ENCODE results near the gene MOCS3.

MOCS3 gene

GRCh38 chr20:50926530-50926929, 32.1 kb upstream of the MOCS3 start:
- peaks cover 37% of the 10 kb centered on the region for H3K36me3 Mint-ChIP-seq (ENCODE audit: low read depth)

GRCh38 chr20:50928469-50928868, 30.1 kb upstream of the MOCS3 start:
- Mint-ChIP-seq H3K36me3 (ENCODE audit: low read depth) (peaks cover 34% of the 10 kb centered on the region), H3K27me3 (ENCODE audit: low read depth) (no peaks in the 10 kb centered on the region), H3K27ac (peak overlapping the region; percentile 36), H3K4me3 (peak overlapping the region; percentile 92), H3K4me1 (ENCODE audit: low read depth) (peaks cover 35% of the 10 kb centered on the region), H3K9me3 (no peaks in the 10 kb centered on the region)

More at GRCh38 chr20:50926530-50926929, 32.1 kb upstream of the MOCS3 start:
- H3K9me3 Mint-ChIP-seq, result no peaks in the 10 kb centered on the region
- no peak overlapping the region for H3K27ac Mint-ChIP-seq
- peaks cover 38% of the 10 kb centered on the region for H3K4me1 Mint-ChIP-seq (ENCODE audit: low read depth)
- no peak overlapping the region for H3K4me3 Mint-ChIP-seq
- no peaks in the 10 kb centered on the region for H3K27me3 Mint-ChIP-seq (ENCODE audit: low read depth)

- no peaks in the 10 kb centered on the region for H3K9me3 Mint-ChIP-seq
Observed at GRCh38 chr20:50929299-50930138, 29.1 kb upstream of the MOCS3 start.

DNA sequence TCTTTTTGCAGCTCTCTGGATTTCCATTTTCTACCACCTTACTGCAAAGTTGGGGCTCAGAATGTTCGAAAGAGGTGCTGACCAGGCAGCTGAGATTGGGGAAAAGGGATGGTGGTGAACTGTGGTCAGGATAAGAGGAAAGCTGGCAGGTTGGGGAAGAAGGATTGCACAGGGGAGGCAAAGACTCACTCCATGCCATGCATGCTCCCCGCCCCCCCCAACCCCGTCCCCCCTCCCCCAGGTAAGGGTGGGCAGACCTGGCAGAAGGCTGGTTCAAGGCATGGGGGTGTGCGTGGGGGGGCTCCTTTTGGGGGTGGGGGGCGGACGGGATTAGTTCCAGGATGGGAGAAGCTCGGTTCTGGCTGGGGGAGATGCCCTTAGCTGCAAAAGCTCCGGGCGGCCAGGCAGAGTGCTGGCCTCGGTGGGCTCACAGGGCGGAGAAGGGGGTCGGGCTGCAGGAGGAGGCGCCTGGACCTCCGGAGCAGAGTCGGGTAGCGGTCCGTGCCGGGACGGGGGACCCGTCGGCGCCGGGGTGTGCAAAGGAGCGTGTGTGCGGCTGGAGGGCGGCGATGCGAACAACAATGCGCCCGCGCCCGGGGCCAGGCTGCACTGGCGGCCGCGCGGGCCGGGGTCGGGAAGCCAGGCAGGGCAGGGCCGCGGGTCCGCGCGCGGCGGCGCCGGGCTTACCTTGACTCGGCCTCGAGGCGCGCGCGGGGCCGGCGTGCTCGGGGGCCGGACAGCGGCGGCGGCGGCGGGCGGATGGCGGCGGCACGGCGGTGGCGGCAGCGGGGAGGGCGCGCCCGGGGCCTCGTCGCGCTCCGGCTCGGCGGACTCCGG, 28.3 kb upstream of the MOCS3 start:
- peaks cover 31% of the 10 kb centered on the region for H3K4me1 Mint-ChIP-seq (ENCODE audit: low read depth)
- no peaks in the 10 kb centered on the region for H3K27me3 Mint-ChIP-seq (ENCODE audit: low read depth)
- H3K27ac Mint-ChIP-seq, result peak overlapping the region; percentile 92
- peaks cover 38% of the 10 kb centered on the region for H3K36me3 Mint-ChIP-seq (ENCODE audit: low read depth)
- H3K9me3 Mint-ChIP-seq, result no peaks in the 10 kb centered on the region
- H3K4me3 Mint-ChIP-seq, result peak overlapping the region; percentile 92

More at GRCh38 chr20:50929299-50930138, 29.1 kb upstream of the MOCS3 start:
- H3K27me3 Mint-ChIP-seq (ENCODE audit: low read depth), result no peaks in the 10 kb centered on the region
- H3K4me3 Mint-ChIP-seq, result peak overlapping the region; percentile 92
- H3K36me3 Mint-ChIP-seq (ENCODE audit: low read depth), result peaks cover 39% of the 10 kb centered on the region
- H3K4me1 Mint-ChIP-seq (ENCODE audit: low read depth), result peaks cover 35% of the 10 kb centered on the region
- H3K27ac Mint-ChIP-seq, result peak overlapping the region; percentile 92

- peak overlapping the region; percentile 80 for H3K4me3 Mint-ChIP-seq
- peaks cover 28% of the 10 kb centered on the region for H3K4me1 Mint-ChIP-seq (ENCODE audit: low read depth)
- H3K36me3 Mint-ChIP-seq (ENCODE audit: low read depth), result peaks cover 41% of the 10 kb centered on the region
- peak overlapping the region; percentile 83 for H3K27ac Mint-ChIP-seq
- H3K27me3 Mint-ChIP-seq (ENCODE audit: low read depth), result no peaks in the 10 kb centered on the region
- no peaks in the 10 kb centered on the region for H3K9me3 Mint-ChIP-seq
Observed at GRCh38 chr20:50930976-50931305, 27.7 kb upstream of the MOCS3 start.

GRCh38 chr20:50931306-50932015, 27.2 kb upstream of the MOCS3 start, which contains the start of gene ADNP:
ADNP (minus strand) TSS chr20:50931437; CDS start chr20:50903996, 27,441 bp downstream.
- Mint-ChIP-seq H3K9me3 (no peaks in the 10 kb centered on the region), H3K27ac (peak within 1 kb of the TSS; percentile 97), H3K4me3 (peak within 1 kb of the TSS; percentile 83), H3K36me3 (ENCODE audit: low read depth) (peaks cover 41% of the 10 kb centered on the region), H3K4me1 (ENCODE audit: low read depth) (peaks cover 28% of the 10 kb centered on the region), H3K27me3 (ENCODE audit: low read depth) (no peaks in the 10 kb centered on the region)

DNA sequence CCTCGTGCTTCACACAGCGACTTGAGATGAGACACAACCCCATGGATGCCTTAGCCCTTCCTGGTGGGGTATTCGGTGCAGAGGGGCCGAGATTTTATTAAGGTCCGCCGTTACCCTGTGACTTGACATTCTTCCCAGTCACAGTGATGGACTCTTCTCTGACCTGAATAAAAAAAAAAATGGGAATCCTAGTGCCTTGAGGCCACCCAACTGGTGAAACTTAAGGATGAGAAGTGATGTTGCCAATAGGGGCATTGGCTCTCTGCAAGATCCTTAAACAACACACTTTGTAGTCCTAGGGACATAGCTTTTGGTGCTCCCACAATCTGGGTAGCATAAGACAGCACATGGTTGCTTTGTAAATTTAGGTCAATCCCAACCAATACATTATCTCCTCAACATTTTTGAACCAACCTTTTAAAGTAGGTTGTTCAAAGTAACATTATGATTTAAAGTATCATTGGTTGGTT, 26.6 kb upstream of the MOCS3 start:
- Mint-ChIP-seq H3K36me3 (ENCODE audit: low read depth) (peaks cover 44% of the 10 kb centered on the region), H3K4me3 (peak overlapping the region; percentile 83)

GRCh38 chr20:50932691-50933280, 25.8 kb upstream of the MOCS3 start:
- H3K27ac Mint-ChIP-seq, result peak overlapping the region; percentile 9
- H3K36me3 Mint-ChIP-seq (ENCODE audit: low read depth), result peaks cover 37% of the 10 kb centered on the region
- H3K27me3 Mint-ChIP-seq (ENCODE audit: low read depth), result no peaks in the 10 kb centered on the region
- H3K4me1 Mint-ChIP-seq (ENCODE audit: low read depth), result peaks cover 22% of the 10 kb centered on the region
- H3K9me3 Mint-ChIP-seq, result no peaks in the 10 kb centered on the region
- no peak overlapping the region for H3K4me3 Mint-ChIP-seq

More for the DNA sequence above, 26.6 kb upstream of the MOCS3 start:
- Mint-ChIP-seq H3K27ac (peak overlapping the region; percentile 75), H3K9me3 (no peaks in the 10 kb centered on the region), H3K27me3 (ENCODE audit: low read depth) (no peaks in the 10 kb centered on the region), H3K4me1 (ENCODE audit: low read depth) (peaks cover 27% of the 10 kb centered on the region)

GRCh38 chr20:50933589-50933988, 25.0 kb upstream of the MOCS3 start:
- peaks cover 15% of the 10 kb centered on the region for H3K4me1 Mint-ChIP-seq (ENCODE audit: low read depth)
- no peaks in the 10 kb centered on the region for H3K27me3 Mint-ChIP-seq (ENCODE audit: low read depth)
- peaks cover 32% of the 10 kb centered on the region for H3K36me3 Mint-ChIP-seq (ENCODE audit: low read depth)
- H3K27ac Mint-ChIP-seq, result no peak overlapping the region
- no peaks in the 10 kb centered on the region for H3K9me3 Mint-ChIP-seq
- H3K4me3 Mint-ChIP-seq, result no peak overlapping the region

DNA sequence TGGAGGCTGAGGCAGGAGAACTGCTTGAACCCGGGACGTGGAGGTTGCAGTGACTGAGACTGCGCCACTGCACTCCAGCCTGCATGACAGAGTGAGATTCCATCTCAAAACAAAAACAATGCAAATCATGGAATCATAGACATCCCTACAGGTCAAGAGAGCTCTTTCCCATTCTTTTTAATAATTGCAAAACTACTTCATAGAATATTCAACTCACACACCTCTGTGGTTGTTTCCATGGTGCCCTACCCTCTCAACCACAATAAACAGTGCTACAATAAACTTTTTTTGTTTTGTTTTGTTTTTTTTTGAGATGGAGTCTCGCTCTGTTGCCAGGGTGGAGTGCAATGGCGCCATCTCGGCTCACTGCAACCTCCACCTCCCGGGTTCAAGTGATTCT, 15.5 kb upstream of the MOCS3 start:
- peaks cover 2% of the 10 kb centered on the region for H3K4me1 Mint-ChIP-seq (ENCODE audit: low read depth)
- H3K36me3 Mint-ChIP-seq (ENCODE audit: low read depth), result peaks cover 34% of the 10 kb centered on the region
- no peak overlapping the region for H3K4me3 Mint-ChIP-seq
- H3K27ac Mint-ChIP-seq, result no peak overlapping the region
- H3K9me3 Mint-ChIP-seq, result no peaks in the 10 kb centered on the region
- no peaks in the 10 kb centered on the region for H3K27me3 Mint-ChIP-seq (ENCODE audit: low read depth)

GRCh38 chr20:50948132-50948785, 10.4 kb upstream of the MOCS3 start:
- Mint-ChIP-seq H3K36me3 (ENCODE audit: low read depth) (peaks cover 29% of the 10 kb centered on the region), H3K4me1 (ENCODE audit: low read depth) (peaks cover 7% of the 10 kb centered on the region), H3K27ac (no peak overlapping the region), H3K4me3 (no peak overlapping the region), H3K27me3 (ENCODE audit: low read depth) (no peaks in the 10 kb centered on the region), H3K9me3 (no peaks in the 10 kb centered on the region)

DNA sequence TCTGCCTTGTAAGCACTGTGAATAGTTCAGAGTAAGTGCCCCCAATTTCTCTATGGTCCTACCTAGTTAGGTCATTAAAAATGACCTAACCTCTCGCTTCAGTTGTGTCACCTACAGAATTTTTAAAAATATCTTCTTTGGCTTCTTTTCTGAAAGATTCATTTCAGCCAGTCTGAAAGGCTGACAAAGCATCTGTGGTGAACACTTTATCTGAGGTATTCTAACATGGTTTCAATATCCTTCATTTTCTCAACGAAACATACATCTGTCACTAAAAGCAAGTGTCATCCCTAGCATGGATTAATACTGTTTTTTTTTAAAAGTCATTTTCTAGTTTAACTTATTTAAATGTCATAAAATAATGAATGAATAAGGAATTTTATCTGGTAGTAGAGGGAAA, 5.4 kb upstream of the MOCS3 start:
- Mint-ChIP-seq H3K36me3 (ENCODE audit: low read depth) (peaks cover 19% of the 10 kb centered on the region), H3K9me3 (no peaks in the 10 kb centered on the region), H3K4me3 (no peak overlapping the region), H3K4me1 (ENCODE audit: low read depth) (peaks cover 31% of the 10 kb centered on the region), H3K27me3 (ENCODE audit: low read depth) (no peaks in the 10 kb centered on the region), H3K27ac (no peak overlapping the region)

- H3K9me3 Mint-ChIP-seq, result no peaks in the 10 kb centered on the region
- H3K36me3 Mint-ChIP-seq (ENCODE audit: low read depth), result peaks cover 16% of the 10 kb centered on the region
- H3K27me3 Mint-ChIP-seq (ENCODE audit: low read depth), result no peaks in the 10 kb centered on the region
- no peak overlapping the region for H3K27ac Mint-ChIP-seq
- peaks cover 30% of the 10 kb centered on the region for H3K4me1 Mint-ChIP-seq (ENCODE audit: low read depth)
- no peak overlapping the region for H3K4me3 Mint-ChIP-seq
Observed at GRCh38 chr20:50953821-50954220, 4.8 kb upstream of the MOCS3 start.

Measured in T-helper 1 cell treated with Interleukin-12 subunit alpha and Interleukin-12 subunit beta and Interleukin-4 antibody, amounts not matched to agents 30 μg/mL and 1 μg/mL, for 36 hours (primary cell).